GM21723 (cell line): ENCODE measurements around the gene SIK1.
"Not testable (repeated sequence)": the region's sequence is repeated elsewhere in the genome, so short reads cannot be mapped to it uniquely, and the experiment has no call there.

ENCODE experiments used
- ATAC-seq: cut with Tn5 transposase; IDR thresholded peaks from one replicate; pipeline ENCODE4 v1.9.1; 2021; ENCODE audit warnings: mild to moderate bottlenecking, moderate library complexity; ENCODE audit not compliant: unreplicated experiment

The SIK1 gene

DNA sequence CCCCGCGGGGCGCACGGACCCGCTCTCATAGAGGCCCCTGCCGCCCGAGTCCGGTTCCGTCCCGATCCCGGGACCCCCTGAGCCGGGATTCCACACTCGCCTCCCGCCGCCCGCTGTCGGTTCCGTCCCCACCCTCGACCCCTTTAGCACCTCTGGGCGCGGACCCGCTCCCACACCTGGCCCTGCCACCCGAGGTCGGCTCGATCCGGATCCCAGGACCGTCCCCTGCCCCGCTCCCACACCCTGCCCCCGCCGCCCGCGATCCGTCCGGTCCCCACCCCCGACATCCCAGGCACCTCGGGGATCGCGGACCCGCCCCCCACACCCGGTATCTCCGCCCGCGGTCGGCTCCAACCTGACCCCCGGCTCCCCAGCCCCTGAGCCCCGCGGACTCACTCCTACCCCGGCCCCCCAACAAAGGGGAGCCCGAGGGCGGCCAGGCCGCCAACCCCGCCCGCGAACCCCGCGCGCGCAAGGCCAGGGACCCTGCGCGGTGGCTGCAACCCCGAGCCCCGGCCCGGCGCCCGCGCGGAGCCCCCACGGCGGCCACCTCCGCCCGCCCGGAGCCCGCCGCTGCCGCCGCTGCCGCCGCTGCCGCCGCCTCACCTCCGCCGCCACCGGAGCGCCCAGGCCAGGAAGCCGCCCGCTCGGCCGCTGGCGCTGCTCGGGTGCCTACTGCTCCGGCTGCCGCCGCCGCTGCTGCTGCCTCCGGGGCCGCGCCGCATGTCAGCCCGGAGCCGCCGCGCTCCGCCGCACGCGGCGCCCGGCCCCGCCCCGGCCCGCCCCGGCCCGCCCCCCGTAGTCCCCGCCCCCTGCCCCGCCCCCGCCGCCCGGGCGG lies at the start of gene SIK1:
Gene SIK1, minus strand, starts transcription at position 728 of the 838 bp plus-strand sequence. CDS start 953 bp downstream, outside the sequence.
- not testable (repeated sequence) for ATAC-seq

DNA sequence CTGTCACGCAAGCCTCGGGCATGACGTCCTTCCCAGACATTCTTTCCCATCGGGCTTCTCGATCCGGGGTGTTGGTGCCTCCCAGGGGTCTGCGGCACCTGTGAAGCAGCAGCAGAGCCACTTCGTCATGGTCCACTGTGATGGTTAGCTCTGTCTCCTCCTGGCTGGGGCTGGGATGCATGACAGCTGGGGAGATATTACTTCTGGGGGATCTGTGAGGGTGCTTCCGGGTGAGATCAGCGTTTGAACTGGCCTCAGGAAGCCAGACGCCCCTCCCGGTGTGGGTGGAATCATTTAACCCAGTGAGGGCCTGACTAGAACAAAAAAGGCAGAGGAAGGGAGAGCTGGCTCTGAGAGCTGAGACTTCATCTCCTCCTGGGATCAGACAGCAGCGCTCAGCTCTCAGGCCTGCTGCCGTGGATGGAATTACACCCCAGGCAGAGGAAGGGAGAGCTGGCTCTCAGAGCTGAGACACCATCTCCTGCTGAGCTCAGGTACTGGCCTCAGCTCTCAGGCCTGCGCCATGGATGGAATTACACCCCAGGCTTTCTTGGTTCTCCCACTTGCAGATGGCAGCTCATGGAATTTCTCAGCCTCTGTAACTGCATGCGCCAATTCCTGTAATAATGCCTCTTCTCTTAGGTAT lies 44.8 kb upstream of the SIK1 start:
- not testable (repeated sequence) for ATAC-seq

GRCh38 chr21:43469719-43470458 lies 43.0 kb upstream of the SIK1 start:
- ATAC-seq, result not testable (repeated sequence)

DNA sequence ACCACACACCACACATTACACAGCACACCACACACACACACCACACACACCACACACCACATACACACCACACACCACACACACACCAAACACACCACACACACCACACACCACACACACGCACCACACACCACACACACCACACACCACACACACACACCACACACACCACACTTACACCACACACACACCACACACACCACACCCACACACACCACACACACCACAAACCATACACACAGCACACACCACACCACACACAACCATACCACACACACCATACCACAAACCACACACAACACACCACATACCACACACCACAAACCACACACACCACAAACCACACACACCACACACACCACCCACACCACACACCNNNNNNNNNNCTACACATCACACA lies 40.9 kb upstream of the SIK1 start:
- no peak for ATAC-seq

DNA sequence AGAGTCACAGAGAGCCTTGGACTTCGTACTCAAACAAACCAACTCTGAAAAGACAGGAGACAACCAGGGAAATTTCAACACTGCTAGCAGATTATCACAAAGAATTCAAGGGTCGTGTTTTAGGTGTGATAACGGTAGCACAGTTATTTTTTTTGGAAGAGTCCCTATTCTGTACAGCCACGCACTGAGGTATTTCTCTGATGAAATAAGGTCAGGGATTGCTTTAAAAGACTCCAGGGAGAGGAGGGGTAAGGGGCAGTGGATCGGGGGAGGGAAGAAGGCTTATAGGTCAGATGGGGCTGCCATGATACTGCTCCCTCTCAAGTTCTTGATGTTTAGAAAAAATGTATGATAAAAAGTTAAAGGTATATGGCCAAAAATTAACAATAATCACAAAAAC lies 38.2 kb upstream of the SIK1 start:
- not testable (repeated sequence) for ATAC-seq

DNA sequence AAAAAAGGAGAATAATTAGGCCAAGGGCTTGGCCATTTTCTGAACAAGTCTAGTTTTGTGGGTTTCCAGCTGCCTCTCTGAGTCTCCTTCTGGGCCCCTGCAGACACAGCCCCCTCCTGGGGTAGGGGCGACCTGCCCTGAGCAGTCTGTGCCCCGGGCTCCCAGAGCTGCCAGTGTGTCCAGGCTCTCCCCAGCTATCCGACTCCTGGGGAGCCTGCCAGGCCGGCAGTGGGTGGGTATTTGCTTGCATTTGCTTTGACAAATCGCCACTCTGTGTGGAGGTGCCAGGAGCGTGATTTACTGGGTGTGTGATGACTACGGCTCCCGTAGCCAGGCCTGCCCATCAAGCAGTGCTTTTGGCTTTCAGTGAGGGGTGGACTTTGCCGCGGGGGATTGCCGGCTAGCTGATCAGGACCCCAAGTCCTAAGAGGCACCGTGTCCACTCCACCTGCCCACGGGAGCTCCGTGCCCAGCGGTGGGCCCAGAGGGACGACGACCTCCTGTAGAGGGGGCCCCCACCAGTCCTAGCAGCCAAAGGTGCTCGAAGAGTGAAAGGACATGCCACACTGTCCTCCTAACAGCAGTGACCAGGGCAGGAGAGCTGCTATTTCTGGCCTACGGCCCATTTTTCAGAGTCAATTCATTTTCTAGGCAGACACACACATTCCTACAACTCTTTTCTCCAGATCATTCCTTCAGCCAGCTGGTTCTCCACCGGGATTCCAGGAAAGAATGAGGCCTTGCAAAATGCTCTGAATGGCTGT lies 36.7 kb upstream of the SIK1 start:
- not testable (repeated sequence) for ATAC-seq

GRCh38 chr21:43462932-43463331 lies 36.0 kb upstream of the SIK1 start:
- not testable (repeated sequence) for ATAC-seq

- not testable (repeated sequence) for ATAC-seq
These were observed 33.5 kb upstream of the SIK1 start for GRCh38 chr21:43460475-43460874.

GRCh38 chr21:43458995-43459394 lies 32.1 kb upstream of the SIK1 start:
- not testable (repeated sequence) for ATAC-seq

DNA sequence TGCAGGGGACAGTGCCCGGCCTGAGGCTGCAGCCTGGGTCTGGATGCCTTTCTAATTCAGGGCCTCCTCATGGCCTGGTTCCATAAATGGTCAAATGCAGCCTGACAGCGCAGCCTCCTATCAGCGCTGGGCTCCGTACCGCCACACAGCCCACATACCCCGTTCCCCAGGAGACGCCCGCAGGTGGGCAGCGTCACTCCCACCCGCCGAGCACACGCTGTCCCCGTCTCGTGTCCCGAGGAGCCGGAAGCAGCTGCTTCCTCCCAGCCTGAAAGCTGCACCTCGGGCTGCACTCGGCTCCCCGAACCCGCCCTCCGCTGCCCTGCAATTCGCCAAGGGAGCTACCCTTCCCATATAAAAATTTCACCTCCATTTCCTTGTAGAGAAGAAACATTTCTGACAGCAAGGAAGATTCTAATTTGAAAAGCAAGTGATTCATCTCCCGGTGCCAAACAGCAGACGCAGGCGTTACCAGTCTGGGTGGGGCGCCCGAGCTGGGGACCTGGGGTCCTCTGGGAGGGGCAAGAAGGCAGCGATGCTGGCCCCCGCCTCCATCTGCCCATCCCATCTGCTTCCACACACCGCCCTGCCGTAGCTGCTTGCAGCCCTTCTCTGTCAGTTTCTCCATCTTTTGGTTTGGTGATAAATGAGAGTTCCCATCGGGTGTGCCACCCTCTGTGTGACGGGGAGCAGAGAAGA lies 29.8 kb upstream of the SIK1 start:
- ATAC-seq, result not testable (repeated sequence)

DNA sequence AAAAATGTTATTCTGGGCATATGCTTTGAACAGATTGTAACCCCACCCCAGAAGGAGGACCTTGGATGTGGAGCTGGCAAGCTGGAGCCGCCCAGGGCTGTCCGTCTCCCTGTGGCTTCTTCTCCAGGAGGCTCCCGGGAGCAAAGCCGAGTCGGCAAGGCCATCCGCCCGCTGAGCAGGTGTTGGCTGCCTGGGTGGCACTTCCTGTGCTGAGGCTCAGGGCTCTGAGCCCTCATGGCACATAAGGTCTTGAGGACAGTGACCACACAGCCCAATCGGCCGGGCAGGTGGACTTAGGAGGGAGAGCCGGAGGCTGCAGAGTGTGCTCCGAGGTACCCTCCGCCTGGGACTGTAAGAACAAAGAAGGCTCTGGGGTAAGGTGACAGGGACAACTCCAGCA lies 28.8 kb upstream of the SIK1 start:
- ATAC-seq, result not testable (repeated sequence)

DNA sequence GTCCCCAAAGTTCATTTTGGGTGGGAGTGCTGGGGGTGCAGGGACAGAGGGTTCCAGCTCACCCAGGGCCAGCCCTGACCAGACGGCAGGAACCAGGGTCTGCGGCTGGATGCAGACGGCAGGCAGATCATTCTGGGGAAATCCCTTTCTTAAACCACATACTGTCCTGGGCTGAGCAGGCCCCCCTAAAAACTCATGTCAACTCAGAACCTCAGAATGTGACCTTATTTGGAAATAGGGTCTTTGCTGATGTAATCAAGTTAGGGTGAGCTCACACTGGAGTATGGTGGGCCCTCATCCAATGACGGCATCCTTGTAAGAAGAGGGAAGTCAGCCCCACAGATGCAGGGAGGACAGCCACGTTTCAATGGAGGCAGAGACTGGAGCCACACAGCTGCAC lies 27.2 kb upstream of the SIK1 start:
- ATAC-seq, result not testable (repeated sequence)

GRCh38 chr21:43451850-43452249 lies 24.9 kb upstream of the SIK1 start:
- not testable (repeated sequence) for ATAC-seq

DNA sequence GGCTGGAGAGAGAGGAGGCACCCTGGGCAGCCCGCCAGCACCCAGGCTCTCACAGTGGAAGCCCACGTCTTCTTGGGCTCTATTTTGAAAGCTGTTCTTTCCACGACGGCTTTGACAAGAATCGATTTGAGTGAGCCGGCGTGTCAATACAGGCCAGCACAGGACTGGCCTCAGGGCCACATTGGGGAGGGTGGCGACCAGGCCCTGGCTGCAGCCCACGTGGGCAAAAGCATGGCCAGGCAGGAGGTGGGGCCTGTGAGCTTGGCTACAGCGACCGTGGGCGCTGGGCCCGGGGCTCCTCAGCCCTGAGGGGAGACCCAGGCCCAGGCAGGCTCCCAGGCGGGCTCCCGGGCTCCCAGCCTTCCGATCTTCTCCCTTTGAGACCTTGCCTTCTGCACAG lies 23.4 kb upstream of the SIK1 start:
- not testable (repeated sequence) for ATAC-seq

- ATAC-seq, result not testable (repeated sequence)
These were observed 20.5 kb upstream of the SIK1 start for GRCh38 chr21:43447353-43447977.

GRCh38 chr21:43446277-43446932 lies 19.5 kb upstream of the SIK1 start:
- not testable (repeated sequence) for ATAC-seq

DNA sequence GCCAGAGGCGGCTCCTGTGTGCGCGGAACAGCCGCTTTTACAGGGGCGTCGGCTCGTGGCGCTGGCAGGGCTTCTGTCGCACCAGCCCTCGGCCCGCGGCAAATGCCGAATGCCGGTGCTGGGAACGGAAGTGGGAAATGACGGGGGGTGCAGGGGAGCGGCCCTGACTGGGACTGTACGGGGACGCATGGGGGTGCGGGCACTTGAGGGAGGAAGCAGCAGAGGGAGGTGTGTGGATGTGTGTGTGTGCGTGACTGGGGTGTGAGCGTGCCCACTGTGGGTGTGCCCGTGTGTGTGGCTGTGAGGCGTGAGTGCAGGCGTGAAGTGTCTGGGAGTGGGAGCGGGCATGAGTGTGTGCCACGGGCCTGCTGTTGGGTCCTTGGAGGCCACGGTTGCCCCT lies 17.6 kb upstream of the SIK1 start:
- ATAC-seq, result not testable (repeated sequence)

DNA sequence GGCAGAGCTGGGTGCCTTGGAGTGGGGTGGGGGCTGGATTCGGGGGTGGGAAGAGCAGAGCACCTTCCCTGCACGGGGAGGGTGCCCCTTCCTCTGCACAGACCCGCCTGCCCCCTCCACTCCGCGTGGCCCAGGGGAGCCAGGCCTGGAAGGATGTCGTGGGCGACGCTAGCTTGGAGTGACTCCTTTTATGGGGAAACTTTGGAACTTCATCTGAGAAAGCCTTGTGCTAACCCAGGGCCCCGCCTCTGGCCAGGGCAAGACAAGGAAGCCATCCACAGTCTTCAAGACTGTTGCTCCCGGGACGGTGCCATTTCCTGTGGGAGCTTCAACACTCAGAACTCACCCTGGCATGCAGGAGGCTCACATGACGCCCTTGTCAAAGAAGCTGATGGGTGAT lies 15.6 kb upstream of the SIK1 start:
- ATAC-seq, result not testable (repeated sequence)
